Body of pancreas (tissue), 4 donors: ENCODE results near the gene VWA2. TPM values are rescaled to one million over a fixed set of nuclear protein-coding genes. Genes with fewer than 3 reads are reported as not detected.

ENCODE experiments used
- ATAC-seq: fragments of 150-250 bp; one replicate; pipeline ENCODE4 v1.9.1; 2016
- DNase-seq, 4 donors: peaks; one replicate each; pipeline ENCODE4 v3.0.0-alpha.2; 2019
- H3K27ac ChIP-seq, 4 donors: fragments of 200-600 bp; sonication (generic); 1 replicate in 3 of 4; 2 replicates in 1 of 4; pipeline versions ENCODE4 v1.5.1 to v1.6.1; 2016 to 2019; ENCODE audit warnings: mild to moderate bottlenecking in 1 of 4, mixed read lengths in 1 of 4, moderate library complexity in 1 of 4
- H3K27me3 ChIP-seq, 2 donors: fragments of 200-600 bp; sonication (generic); one replicate each; pipeline ENCODE4 v1.6.0; 2016; ENCODE audit warnings: mild to moderate bottlenecking in 1 of 2
- H3K36me3 ChIP-seq, 2 donors: fragments of 200-600 bp; sonication (generic); replicated peaks in 1 of 2; 2 replicates each; pipeline ENCODE4 v1.5.1; 2016; ENCODE audit warnings: low read depth in 2 of 2; ENCODE audit not compliant: insufficient read depth in 1 of 2
- H3K4me1 ChIP-seq: fragments of 200-600 bp; sonication (generic); one replicate; pipeline ENCODE4 v1.6.0; 2016
- H3K4me3 ChIP-seq, 2 donors: fragments of 200-600 bp; sonication (generic); 1 replicate in 1 of 2; 2 replicates in 1 of 2; pipeline ENCODE4 v1.5.1; 2016 to 2019
- H3K9me3 ChIP-seq, 3 donors: fragments of 200-600 bp; sonication (generic); 1 replicate in 2 of 3; 2 replicates in 1 of 3; pipeline ENCODE4 v1.5.1; 2016
- POLR2A ChIP-seq, 3 donors: fragments of 450-650 bp; IDR thresholded peaks; one replicate each; pipeline ENCODE4 v1.6.1; 2016; ENCODE audit warnings: antibody characterized with exemption in 3 of 3, mild to moderate bottlenecking in 2 of 3
- WGBS, 2 donors: methylation state at CpG; one replicate each; pipeline ENCODE4 v1.1.5; 2017; 5-methylcytosine and 5-hydroxymethylcytosine counted together
- intact Hi-C: fragments of 100-400 bp; cut with DNase I; formaldehyde crosslinking; loops from one replicate; pipeline ENCODE4 v1.15.1; 2023
- total RNA-seq, 2 donors: library from RNA; depleted of rRNA; stranded (reverse); fragments of >200 nt; gene quantifications; one replicate each; pipeline ENCODE4 v1.1.0, GENCODE V29; 2016
- TF ChIP-seq, protein P1 (sequence below), 7 experiments: fragments of 450-650 bp in 4 of 7; fragments of 200-600 bp in 3 of 7; sonication (generic) in 3 of 7; IDR thresholded peaks; one replicate each; pipeline ENCODE4 v1.5.1; 2016 to 2019; ENCODE audit warnings: antibody characterized with exemption in 7 of 7

VWA2 gene
- total RNA-seq, 2 donors from 2014 or later = 10.5 to 15.3 TPM

DNA sequence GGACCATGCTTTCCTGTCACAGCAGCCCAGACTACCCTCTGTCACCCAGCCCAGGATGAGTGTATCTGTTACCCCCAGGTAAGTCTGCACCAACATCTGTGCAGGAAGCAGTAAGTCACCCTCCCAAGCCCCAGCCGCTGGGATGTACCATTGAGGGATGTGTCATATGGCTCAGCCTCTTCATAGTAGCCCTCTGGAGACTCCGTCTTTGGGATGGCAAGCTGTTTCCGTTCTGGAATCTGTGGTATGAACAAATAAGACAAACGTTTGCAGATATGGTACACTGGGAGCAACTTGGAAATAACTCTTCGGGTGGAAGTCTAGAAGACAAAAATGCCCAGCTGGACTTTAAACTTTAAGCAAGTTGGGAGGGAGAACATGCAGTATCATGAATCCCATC, 84.0 kb downstream of the VWA2 start:
- no peaks in the 10 kb centered on the region for H3K36me3 ChIP-seq
- H3K27ac ChIP-seq = no peak overlapping the region
- TF ChIP-seq POLR2A (IDR thresholded peaks at IDR 0.05) = no peak
- TF ChIP-seq, protein P1, sequence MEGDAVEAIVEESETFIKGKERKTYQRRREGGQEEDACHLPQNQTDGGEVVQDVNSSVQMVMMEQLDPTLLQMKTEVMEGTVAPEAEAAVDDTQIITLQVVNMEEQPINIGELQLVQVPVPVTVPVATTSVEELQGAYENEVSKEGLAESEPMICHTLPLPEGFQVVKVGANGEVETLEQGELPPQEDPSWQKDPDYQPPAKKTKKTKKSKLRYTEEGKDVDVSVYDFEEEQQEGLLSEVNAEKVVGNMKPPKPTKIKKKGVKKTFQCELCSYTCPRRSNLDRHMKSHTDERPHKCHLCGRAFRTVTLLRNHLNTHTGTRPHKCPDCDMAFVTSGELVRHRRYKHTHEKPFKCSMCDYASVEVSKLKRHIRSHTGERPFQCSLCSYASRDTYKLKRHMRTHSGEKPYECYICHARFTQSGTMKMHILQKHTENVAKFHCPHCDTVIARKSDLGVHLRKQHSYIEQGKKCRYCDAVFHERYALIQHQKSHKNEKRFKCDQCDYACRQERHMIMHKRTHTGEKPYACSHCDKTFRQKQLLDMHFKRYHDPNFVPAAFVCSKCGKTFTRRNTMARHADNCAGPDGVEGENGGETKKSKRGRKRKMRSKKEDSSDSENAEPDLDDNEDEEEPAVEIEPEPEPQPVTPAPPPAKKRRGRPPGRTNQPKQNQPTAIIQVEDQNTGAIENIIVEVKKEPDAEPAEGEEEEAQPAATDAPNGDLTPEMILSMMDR (IDR thresholded peaks at IDR 0.05) = no peak
- no peaks in the 10 kb centered on the region for H3K9me3 ChIP-seq
- no peak for DNase-seq
- ATAC-seq = no peak
- H3K4me1 ChIP-seq = no peaks in the 10 kb centered on the region
- intact Hi-C loops = no loop called here
- no peaks in the 10 kb centered on the region for H3K27me3 ChIP-seq
- 65 to 70% methylated on average over 5 of the region's 5 CpGs for WGBS, 2 donors
- no peak overlapping the region for H3K4me3 ChIP-seq

DNA sequence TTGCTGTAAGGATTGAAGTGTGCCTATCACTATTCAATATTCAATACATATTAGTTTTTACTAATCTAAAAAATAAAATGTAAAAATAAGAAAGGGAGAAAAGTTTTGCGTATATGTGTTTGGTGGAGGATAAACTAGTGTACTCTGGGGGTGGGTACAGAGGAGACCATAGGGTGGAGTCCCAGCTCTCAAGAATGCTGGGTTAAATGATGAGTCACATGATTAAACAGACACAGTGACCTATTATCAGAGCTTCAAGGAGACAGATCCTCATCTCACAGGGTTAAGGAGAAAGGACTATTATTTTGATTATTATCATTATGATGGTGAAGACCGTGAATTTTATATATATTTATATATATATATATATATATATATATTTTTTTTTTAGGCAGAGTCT, 87.7 kb downstream of the VWA2 start:
- WGBS, 2 donors = 81 to 82% methylated on average over 2 of the region's 2 CpGs

DNA sequence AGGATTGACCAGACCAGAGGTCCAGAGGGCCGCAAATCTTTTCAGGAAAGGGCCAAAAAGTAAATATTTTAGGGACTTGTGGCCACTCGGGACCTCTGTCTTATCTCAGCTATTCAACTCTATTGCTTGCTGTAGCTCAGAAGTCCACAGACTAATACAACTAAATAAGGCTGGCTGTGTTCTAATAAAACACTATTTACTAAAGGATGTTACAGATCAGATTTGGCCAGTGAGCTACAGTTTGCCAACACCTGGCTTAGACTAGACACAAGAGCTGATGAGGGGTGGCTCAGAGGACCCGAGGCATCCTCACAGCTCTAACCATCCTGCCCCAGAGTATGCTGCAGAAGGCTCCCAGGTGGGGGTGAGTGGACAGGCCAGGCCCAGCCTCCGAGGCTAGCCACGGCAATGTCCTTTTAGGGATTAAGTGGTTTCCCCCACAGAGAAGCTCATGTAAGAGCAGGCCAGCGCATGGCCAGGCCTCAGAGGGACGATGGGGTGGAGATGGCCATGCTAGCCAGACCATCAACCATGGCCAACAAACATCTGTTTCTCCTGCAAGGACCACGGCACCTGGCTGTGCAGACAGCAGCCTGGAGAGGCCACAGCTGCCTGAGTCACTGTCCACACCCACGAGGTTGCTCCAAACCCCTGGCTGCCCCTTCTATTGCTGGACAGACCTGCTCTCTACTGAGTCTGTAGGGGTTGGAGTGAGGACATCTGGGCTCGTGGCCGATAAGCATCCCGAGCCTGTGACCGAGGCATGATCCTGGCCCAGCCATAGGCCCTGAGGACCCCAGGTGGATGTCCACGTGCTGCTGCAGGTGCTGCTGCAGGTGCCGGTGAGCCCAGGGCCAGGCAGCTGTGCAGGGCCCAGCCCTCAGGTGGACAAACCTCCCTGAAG, 88.7 kb downstream of the VWA2 start:
- Histone ChIP-seq H3K27me3 (no peaks in the 10 kb centered on the region), H3K36me3 (peaks cover 0 to 2% of the 10 kb centered on the region in 2 donors), H3K27ac (no peak overlapping the region), H3K9me3 (no peaks in the 10 kb centered on the region), H3K4me3 (no peak overlapping the region), H3K4me1 (no peaks in the 10 kb centered on the region)
- no peak for TF ChIP-seq POLR2A (IDR thresholded peaks at IDR 0.05)
- TF ChIP-seq, protein P1 (IDR thresholded peaks at IDR 0.05) = no peak
- WGBS, 2 donors = 79 to 91% methylated on average over 8 to 15 of the region's 15 CpGs
- intact Hi-C loops = no loop called here
- no peak for ATAC-seq
- DNase-seq = no peak

More for the DNA sequence above, 87.7 kb downstream of the VWA2 start:
- intact Hi-C loops = no loop called here
- no peaks in the 10 kb centered on the region for H3K9me3 ChIP-seq
- H3K36me3 ChIP-seq = peaks cover 0 to 2% of the 10 kb centered on the region in 2 donors
- DNase-seq (no peak), ATAC-seq (no peak)
- H3K4me1 ChIP-seq = no peaks in the 10 kb centered on the region
- no peaks in the 10 kb centered on the region for H3K27me3 ChIP-seq
- no peak overlapping the region for H3K4me3 ChIP-seq
- H3K27ac ChIP-seq = no peak overlapping the region
- TF ChIP-seq, protein P1 (IDR thresholded peaks at IDR 0.05) = no peak
- no peak for TF ChIP-seq POLR2A (IDR thresholded peaks at IDR 0.05)

DNA sequence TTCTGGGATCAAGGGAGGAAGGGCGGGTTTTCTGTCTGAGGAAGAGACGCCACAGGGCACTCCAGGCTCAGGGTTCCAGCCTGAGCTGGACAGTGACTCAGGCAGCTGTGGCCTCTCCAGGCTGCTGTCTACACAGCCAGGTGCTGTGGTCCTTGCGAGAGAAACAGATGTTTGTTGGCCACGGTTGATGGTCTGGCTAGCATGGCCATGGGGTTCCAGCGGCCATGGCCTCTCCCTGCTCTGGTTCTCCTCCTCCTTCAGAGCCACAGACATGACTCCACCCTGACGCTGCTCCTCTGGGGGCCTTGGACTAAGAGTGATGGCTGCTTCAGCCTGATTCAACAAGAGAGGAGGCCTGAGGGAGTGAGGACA, 89.4 kb downstream of the VWA2 start:
- Histone ChIP-seq H3K4me3 (no peak overlapping the region), H3K27me3 (no peaks in the 10 kb centered on the region), H3K36me3 (peaks cover 0 to 2% of the 10 kb centered on the region in 2 donors), H3K4me1 (no peaks in the 10 kb centered on the region), H3K9me3 (no peaks in the 10 kb centered on the region), H3K27ac (no peak overlapping the region)
- WGBS, 2 donors = 92% methylated on average over 5 of the region's 6 CpGs; no CpG with 5 or more reads in 1 of the 2 donors
- intact Hi-C loops = no loop called here
- ATAC-seq = no peak
- DNase-seq = no peak
- TF ChIP-seq, protein P1 (IDR thresholded peaks at IDR 0.05) = no peak
- no peak for TF ChIP-seq POLR2A (IDR thresholded peaks at IDR 0.05)
